Activated naive CD8-positive, alpha-beta T cell treated with anti-CD3 and anti-CD28 coated beads for 36 hours (primary cell): ENCODE data around the gene CBR4. TPM values are rescaled to one million over a fixed set of nuclear protein-coding genes. Genes with fewer than 3 reads are reported as not detected.
"Not testable (repeated sequence)": the region's sequence is repeated elsewhere in the genome, so short reads cannot be mapped to it uniquely, and the experiment has no call there.

Experiments
- DNase-seq: peaks from one replicate; pipeline ENCODE4 v3.0.0; 2021
- H3K27ac Mint-ChIP-seq: one replicate; pipeline ENCODE4 v1.8.0; 2022; ENCODE audit warnings: mild to moderate bottlenecking, moderate library complexity, mixed read lengths
- H3K27me3 Mint-ChIP-seq: one replicate; pipeline ENCODE4 v1.8.0; 2022; ENCODE audit warnings: mild to moderate bottlenecking, mixed read lengths
- H3K36me3 Mint-ChIP-seq: one replicate; pipeline ENCODE4 v1.8.0; 2021; ENCODE audit warnings: mild to moderate bottlenecking, mixed read lengths
- H3K4me1 Mint-ChIP-seq: one replicate; pipeline ENCODE4 v1.8.0; 2021; ENCODE audit warnings: mixed read lengths
- H3K4me3 Mint-ChIP-seq: one replicate; pipeline ENCODE4 v1.8.0; 2022; ENCODE audit warnings: mild to moderate bottlenecking, moderate library complexity, mixed read lengths
- H3K9me3 Mint-ChIP-seq: one replicate; pipeline ENCODE4 v1.8.0; 2022; ENCODE audit warnings: mixed read lengths
- total RNA-seq, 2 experiments: library from RNA; stranded (reverse); gene quantifications; one replicate each; pipeline ENCODE4 v1.2.3, GENCODE V29; 2021

The CBR4 gene
- total RNA-seq, 2 experiments from 2014 or later = 14.5 to 15.6 TPM

DNA sequence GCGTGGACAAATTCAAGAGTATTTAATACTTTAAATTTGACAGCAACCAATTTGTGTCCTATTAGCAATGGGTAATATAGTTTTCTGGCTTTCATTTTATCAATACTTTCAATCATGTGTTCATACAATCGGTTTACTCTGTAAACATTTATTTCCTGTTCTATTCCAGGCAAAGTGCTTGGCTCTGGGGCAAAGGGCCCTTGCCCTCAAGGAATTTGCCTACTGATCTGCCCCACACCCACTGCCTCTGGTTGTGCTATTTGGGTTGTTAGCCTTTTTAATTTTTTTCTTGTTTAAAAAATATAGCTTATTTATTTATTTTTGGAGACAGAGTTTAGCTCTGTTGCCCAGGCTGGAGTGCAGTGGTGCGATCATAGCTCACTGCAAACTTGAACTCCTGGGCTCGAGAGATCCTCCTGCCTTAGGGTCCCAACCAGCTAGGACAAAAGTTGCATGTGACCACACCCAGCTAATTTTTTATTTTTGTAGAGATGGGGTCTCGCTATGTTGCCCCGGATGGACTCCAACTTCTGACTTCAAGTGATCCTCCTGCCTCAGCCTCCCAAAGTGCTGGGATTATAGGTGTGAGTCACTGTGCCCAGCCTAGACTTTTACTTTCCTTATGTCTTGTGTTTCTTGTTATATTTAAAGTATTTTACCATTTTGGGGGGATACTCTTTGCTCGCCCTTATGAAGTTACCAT is 30.7 kb upstream of the CBR4 start:
- no peaks in the 10 kb centered on the region for H3K27me3 Mint-ChIP-seq
- H3K4me3 Mint-ChIP-seq = no peak overlapping the region
- no peak for DNase-seq
- H3K27ac Mint-ChIP-seq = no peak overlapping the region
- H3K9me3 Mint-ChIP-seq = no peaks in the 10 kb centered on the region
- no peaks in the 10 kb centered on the region for H3K4me1 Mint-ChIP-seq
- no peaks in the 10 kb centered on the region for H3K36me3 Mint-ChIP-seq

DNA sequence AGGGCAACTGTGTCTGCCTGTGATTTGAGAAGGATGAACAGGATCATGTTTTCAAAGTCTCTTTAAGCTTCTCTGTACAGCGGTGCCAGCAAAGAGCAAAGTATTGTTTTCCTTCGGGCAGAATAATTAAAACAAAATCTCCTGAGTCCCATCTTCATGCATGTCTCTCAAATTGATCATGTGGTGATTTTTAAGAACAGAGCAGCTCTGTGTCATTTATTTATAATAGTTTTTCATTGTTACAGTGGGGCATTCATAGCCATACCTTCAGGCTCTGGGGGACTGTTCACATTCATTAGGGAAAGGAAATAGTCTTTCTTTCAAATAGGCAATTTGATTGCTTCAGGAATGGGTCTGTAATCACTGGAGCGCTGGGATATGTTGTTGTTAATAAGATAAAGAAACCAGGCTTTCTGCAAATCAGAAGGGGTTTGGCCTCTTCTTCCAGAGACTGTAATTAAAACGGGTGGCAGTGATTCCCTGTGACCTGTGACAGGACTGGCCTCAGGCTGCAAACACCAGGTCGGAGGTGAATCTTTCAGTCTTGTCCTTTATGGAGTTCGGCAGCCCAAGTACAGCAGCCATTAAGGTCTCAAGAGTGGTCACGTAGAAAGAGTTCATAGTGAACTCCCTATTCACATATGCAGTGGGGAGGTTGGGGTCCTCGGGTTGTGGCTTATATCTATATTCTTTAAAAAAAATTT is 29.3 kb upstream of the CBR4 start:
- no peaks in the 10 kb centered on the region for H3K27me3 Mint-ChIP-seq
- no peaks in the 10 kb centered on the region for H3K9me3 Mint-ChIP-seq
- H3K27ac Mint-ChIP-seq = no peak overlapping the region
- DNase-seq = no peak
- no peak overlapping the region for H3K4me3 Mint-ChIP-seq
- no peaks in the 10 kb centered on the region for H3K4me1 Mint-ChIP-seq
- H3K36me3 Mint-ChIP-seq = no peaks in the 10 kb centered on the region

DNA sequence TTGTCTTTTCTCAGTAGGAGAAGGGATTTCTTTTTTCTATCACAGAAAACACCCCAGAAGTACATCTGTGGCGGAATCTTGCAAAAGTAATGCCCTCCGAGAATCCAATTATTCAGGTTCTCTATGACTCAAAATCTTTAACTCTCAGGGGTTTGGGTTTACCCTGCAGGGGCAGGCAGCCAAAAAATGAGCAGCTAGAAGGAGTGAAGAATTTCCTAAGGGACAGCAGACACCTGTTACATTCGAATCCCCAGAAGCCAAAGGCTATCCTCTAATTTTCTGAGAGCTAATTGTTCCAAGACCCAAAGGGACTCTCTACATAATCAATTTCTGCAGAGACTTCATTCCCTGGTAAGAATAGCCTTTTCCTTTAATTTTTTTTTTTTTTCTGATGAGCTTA is 27.5 kb upstream of the CBR4 start:
- no peak overlapping the region for H3K4me3 Mint-ChIP-seq
- no peak for DNase-seq

DNA sequence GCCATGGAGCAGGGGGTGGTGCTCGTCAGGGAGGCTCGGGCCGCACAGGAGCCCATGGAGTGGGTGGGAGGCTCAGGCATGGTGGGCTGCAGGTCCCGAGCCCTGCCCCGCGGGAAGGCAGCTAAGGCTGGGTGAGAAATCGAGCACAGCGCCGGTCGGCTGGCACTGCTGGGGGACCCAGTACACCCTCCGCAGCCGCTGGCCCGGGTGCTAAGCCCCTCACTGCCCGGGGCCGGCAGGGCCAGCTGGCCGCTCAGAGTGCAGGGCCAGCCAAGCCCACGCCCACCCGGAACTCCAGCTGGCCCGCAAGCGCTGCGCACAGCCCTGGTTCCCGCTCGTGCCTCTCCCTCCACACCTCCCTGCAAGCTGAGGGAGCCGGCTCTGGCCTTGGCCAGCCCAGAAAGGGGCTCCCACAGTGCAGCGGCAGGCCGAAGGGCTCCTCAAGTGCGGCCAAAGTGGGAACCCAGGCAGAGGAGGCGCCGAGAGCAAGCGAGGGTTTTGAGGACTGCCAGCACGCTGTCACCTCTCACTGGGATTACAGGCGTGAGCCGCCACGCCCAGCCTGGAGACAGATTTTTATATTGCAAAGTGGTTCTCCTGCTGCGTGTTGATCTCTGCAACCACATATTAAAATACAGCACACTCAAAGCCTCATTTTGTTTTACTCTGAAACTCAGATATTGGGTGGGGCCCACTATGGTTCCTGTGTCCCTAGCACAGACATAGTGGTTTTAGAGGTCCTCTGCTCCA is 26.0 kb upstream of the CBR4 start:
- not testable (repeated sequence) for H3K36me3 Mint-ChIP-seq, H3K27ac Mint-ChIP-seq, DNase-seq, H3K4me3 Mint-ChIP-seq, H3K4me1 Mint-ChIP-seq, H3K27me3 Mint-ChIP-seq, H3K9me3 Mint-ChIP-seq

More for the DNA sequence above, 27.5 kb upstream of the CBR4 start:
- no peak overlapping the region for H3K27ac Mint-ChIP-seq
- H3K36me3 Mint-ChIP-seq = no peaks in the 10 kb centered on the region
- H3K4me1 Mint-ChIP-seq = no peaks in the 10 kb centered on the region
- H3K27me3 Mint-ChIP-seq = peaks cover 1% of the 10 kb centered on the region
- H3K9me3 Mint-ChIP-seq = no peaks in the 10 kb centered on the region

DNA sequence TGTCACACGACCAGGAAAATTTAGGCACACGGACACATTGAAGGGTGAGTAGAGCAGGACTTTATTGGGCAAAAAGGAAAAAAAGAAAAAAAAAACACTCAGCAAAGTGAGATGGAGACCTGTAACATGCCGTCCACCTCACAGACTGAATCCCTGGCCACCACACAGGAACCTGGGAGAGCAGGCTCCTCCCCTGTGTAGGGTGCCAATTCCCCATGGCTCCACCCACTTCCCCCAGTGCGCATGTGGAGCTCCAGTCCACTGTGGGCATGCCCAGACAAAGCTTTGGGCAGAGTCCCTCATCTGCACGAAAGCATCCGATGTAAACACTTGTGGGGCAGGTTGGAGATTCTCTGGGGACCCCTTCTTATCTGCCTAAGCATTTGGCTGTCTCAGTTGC is 23.6 kb upstream of the CBR4 start:
- Mint-ChIP-seq H3K27ac (no peak overlapping the region), H3K4me3 (no peak overlapping the region), H3K4me1 (no peaks in the 10 kb centered on the region), H3K36me3 (no peaks in the 10 kb centered on the region), H3K9me3 (no peaks in the 10 kb centered on the region), H3K27me3 (peaks cover 10% of the 10 kb centered on the region)
- no peak for DNase-seq

DNA sequence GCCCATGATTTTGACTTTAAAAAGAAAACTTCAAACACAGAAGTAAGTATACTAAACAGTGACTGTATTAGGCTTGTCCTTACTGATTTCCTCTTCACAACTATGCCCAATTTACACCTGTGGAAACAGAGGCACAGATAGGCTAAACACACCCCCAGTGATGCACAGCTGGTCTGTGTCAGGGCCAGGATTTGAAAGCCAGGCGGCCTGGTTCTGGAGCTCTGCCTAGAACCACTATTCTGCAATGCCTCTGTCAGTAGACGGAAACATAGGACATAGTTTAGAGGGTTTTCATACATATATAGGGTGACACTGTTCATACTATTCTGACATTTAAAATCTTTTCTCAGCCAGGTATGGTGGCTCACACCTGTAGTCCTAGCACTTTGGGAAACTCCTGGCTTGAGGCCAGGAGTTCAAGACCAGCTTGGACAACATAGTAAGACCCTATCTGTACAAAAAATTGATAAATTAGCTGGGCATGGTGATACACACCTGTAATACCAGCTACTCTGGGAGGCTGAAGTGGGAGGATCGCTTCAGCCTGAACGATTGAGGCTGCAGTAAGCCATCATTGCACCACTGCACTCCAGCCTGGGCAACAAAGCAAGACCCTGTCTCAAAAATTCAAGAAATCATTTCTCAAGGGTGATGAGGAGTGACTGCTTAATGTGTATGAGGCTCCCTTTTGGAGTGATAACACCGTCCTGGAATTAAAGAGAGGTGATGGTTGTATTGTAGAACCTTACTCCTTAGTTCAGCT is 23.0 kb upstream of the CBR4 start:
- peaks cover 10% of the 10 kb centered on the region for H3K27me3 Mint-ChIP-seq
- no peak overlapping the region for H3K4me3 Mint-ChIP-seq
- H3K36me3 Mint-ChIP-seq = no peaks in the 10 kb centered on the region
- H3K27ac Mint-ChIP-seq = no peak overlapping the region
- H3K9me3 Mint-ChIP-seq = no peaks in the 10 kb centered on the region
- H3K4me1 Mint-ChIP-seq = no peaks in the 10 kb centered on the region
- DNase-seq = no peak

DNA sequence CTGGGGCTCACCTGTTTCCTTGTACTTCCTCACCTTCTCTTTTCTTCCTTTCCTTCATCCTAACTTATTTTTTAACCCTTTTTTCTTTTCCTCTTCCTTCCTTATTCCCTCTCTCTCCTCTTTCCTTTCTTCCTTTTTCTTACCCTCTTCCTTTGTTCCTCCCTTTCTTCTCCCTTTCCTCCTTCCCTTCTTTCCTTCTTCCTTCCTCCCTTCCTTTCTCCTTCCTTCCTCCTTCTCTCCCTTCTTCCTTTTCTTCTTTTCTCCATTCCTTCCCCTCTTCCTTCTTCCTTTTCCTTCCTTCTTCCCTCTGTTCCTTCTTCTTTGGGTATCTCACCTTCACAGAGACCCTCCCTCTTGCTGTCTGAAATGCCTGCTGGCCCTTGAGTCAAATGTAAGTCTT is 22.1 kb upstream of the CBR4 start:
- H3K4me3 Mint-ChIP-seq = no peak overlapping the region
- peaks cover 10% of the 10 kb centered on the region for H3K27me3 Mint-ChIP-seq
- no peak for DNase-seq
- no peaks in the 10 kb centered on the region for H3K36me3 Mint-ChIP-seq
- H3K9me3 Mint-ChIP-seq = no peaks in the 10 kb centered on the region
- no peak overlapping the region for H3K27ac Mint-ChIP-seq
- H3K4me1 Mint-ChIP-seq = no peaks in the 10 kb centered on the region

DNA sequence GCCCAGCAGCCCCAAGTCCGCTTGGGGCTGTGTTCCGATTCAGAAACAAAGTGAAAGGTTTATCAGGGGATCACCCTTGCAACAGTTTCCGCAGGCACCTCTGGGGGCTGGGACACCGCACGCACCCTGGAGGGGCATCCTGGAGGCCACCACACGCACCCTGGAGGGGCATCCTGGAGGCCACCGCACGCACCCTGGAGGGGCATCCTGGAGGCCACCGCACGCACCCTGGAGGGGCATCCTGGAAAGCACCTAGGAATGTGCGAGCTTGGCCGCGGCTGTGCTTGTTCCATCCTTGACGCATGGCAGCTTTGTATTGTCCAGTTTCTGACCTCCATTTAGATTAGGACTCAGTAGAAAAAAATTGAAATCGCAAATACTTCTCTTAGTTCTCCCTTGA is 21.3 kb upstream of the CBR4 start:
- Mint-ChIP-seq H3K9me3 (no peaks in the 10 kb centered on the region), H3K36me3 (no peaks in the 10 kb centered on the region), H3K27me3 (peaks cover 10% of the 10 kb centered on the region), H3K4me1 (no peaks in the 10 kb centered on the region), H3K4me3 (no peak overlapping the region), H3K27ac (no peak overlapping the region)
- no peak for DNase-seq

DNA sequence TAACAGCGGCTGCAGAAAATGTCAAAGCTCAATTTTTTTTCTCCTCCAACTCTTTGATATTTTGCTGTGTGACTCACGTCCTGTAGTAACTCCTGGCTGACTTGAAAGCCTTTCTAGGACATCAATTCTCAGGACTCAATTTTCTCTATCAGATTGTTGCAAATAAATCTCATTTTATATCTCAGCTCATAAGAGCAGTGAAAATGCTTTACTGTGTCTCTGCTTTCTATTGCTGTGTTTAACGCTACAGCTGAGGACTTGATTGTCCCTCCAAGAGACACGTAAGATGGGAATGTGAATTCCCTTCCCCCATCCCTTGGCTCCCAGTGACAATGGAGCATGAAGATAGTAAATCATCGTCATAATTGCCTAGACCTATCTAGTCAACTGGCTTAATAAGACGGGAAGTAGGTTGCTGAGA is 20.5 kb upstream of the CBR4 start:
- no peak overlapping the region for H3K27ac Mint-ChIP-seq
- DNase-seq = no peak
- H3K4me3 Mint-ChIP-seq = no peak overlapping the region
- H3K27me3 Mint-ChIP-seq = peaks cover 14% of the 10 kb centered on the region
- H3K9me3 Mint-ChIP-seq = no peaks in the 10 kb centered on the region
- H3K4me1 Mint-ChIP-seq = no peaks in the 10 kb centered on the region
- H3K36me3 Mint-ChIP-seq = no peaks in the 10 kb centered on the region

DNA sequence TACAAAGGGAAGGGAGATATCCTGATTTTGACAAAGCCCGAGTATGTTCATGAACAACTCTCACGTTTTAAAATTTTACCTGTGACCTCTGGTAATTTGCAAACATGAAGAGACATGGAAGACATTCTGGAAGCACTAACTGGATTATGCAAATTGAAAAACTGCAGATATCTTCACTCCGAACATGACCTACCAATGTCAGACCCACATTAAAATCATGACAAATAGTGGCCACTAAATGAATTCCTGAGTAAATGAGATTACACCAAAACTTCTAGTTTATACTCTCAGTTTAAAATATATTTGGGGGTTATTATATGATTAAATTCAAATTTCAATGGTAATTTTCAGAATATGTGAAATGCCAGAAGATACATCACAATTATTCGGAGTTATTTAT is 19.9 kb upstream of the CBR4 start:
- H3K9me3 Mint-ChIP-seq = no peaks in the 10 kb centered on the region
- no peak for DNase-seq
- no peak overlapping the region for H3K27ac Mint-ChIP-seq
- no peaks in the 10 kb centered on the region for H3K36me3 Mint-ChIP-seq
- H3K27me3 Mint-ChIP-seq = peaks cover 14% of the 10 kb centered on the region
- no peak overlapping the region for H3K4me3 Mint-ChIP-seq
- H3K4me1 Mint-ChIP-seq = no peaks in the 10 kb centered on the region

DNA sequence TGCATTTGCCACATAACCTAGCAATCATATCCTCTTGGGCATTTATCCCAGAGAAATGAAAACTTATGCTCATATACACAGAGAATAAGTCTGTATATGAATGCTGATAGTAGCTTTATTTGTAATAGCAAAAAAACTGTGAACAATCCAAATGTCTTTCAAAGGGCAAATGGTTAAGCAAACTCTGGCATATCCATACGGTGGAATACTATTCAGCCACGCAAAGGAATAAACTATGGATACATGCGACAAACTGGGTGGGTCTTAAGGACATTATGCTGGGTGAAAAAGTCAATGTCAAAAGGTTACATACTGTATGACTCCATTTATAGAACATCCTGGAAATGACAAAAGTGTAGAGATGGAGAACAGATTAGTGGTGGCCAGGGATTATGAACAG is 17.6 kb upstream of the CBR4 start:
- no peaks in the 10 kb centered on the region for H3K36me3 Mint-ChIP-seq
- no peak overlapping the region for H3K4me3 Mint-ChIP-seq
- H3K9me3 Mint-ChIP-seq = no peaks in the 10 kb centered on the region
- DNase-seq = no peak
- no peak overlapping the region for H3K27ac Mint-ChIP-seq
- H3K4me1 Mint-ChIP-seq = no peaks in the 10 kb centered on the region
- peaks cover 14% of the 10 kb centered on the region for H3K27me3 Mint-ChIP-seq

DNA sequence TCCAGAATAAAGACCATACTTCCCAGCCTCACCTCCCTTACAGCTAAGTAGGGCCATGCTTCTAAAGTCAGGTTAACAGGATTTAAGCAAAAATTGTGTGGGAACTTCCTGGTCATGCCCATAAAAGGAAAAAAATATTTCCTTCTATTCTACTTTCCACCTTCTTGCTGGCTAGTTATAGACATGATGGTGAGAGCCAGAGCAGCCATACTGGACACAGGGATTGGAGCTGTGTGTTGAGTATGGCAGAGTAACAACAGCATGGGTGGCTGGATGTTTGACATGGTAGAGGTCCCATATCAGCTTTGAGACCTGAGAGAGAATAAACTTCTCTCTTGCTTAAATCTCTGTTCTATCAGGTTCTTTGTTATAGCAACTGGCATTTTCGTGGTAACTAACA is 15.1 kb upstream of the CBR4 start:
- H3K4me3 Mint-ChIP-seq = no peak overlapping the region
- no peaks in the 10 kb centered on the region for H3K9me3 Mint-ChIP-seq
- no peaks in the 10 kb centered on the region for H3K4me1 Mint-ChIP-seq
- H3K27ac Mint-ChIP-seq = no peak overlapping the region
- DNase-seq = no peak
- H3K36me3 Mint-ChIP-seq = no peaks in the 10 kb centered on the region
- H3K27me3 Mint-ChIP-seq = peaks cover 8% of the 10 kb centered on the region

DNA sequence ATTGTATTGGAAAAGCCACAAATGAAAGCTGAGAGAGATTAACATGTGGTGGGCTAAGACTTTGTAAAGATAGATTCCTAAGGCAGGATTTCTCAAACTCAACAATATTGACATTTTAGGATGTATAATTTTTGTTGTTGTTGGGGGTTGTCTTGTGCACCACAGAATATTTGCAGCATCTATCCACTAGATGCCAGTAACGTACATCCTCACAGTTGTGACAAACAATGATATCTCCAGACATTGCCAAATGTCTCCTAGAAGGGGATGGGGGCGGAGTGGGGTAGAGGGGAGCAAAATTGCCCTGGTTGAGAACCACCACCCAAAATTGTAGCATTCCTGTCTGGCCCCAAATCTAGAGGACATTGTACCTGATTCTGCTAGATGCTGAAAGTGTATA is 14.7 kb upstream of the CBR4 start:
- Mint-ChIP-seq H3K27me3 (peaks cover 8% of the 10 kb centered on the region), H3K27ac (no peak overlapping the region), H3K4me3 (no peak overlapping the region), H3K4me1 (no peaks in the 10 kb centered on the region), H3K9me3 (no peaks in the 10 kb centered on the region), H3K36me3 (no peaks in the 10 kb centered on the region)
- DNase-seq = no peak

DNA sequence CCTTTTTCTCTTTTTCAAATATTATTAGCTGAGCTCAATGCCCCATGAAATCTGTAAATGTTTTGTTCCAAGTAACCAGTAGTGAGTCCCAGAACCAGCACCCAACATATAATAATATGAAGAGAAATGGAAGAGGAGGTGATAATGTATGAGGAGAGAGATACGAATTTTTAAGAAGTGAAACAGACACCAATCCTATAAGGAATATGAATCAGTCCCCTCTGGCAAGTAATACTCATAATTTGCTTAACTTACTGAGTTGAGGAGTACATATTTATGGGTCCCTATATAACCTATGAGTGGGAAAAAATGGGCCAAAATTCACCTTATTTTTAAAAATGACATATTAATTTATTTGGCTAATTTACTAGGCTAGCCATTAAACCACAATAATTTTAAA is 8.4 kb upstream of the CBR4 start:
- Mint-ChIP-seq H3K36me3 (no peaks in the 10 kb centered on the region), H3K4me1 (no peaks in the 10 kb centered on the region), H3K27me3 (no peaks in the 10 kb centered on the region), H3K27ac (no peak overlapping the region), H3K4me3 (no peak overlapping the region), H3K9me3 (no peaks in the 10 kb centered on the region)
- DNase-seq = no peak

DNA sequence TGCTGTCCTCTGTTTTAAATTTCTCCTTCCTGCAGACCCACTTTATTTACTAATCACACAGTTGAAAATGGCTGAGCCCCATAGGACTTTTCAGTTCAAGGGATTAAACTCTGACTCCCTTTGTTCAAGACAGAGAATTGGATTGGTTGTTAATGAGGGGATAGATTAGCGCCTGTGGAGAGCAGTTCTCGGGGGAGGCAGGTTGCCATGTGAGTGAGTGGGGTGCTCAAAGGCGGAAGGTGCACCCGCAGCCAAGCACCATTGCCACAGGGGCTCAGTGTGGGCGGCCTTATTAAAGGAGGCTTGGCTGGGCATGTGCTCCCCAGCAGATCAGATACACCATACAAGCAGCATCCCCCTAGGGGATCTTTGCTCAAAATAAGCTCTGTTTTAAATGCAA is 7.9 kb upstream of the CBR4 start:
- H3K4me3 Mint-ChIP-seq = no peak overlapping the region
- no peak for DNase-seq
- no peaks in the 10 kb centered on the region for H3K36me3 Mint-ChIP-seq
- no peaks in the 10 kb centered on the region for H3K27me3 Mint-ChIP-seq
- no peaks in the 10 kb centered on the region for H3K4me1 Mint-ChIP-seq
- no peaks in the 10 kb centered on the region for H3K9me3 Mint-ChIP-seq
- H3K27ac Mint-ChIP-seq = no peak overlapping the region
